GM20000 (cell line): Measurements from ENCODE around the gene RNF214.
"Not testable (repeated sequence)": the region's sequence is repeated elsewhere in the genome, so short reads cannot be mapped to it uniquely, and the experiment has no call there.

Experiments used
- DNase-seq: peaks from one replicate; pipeline ENCODE4 v3.0.0; 2012; ENCODE audit warnings: low spot score
- TF ChIP-seq, protein P1 (sequence below): IDR thresholded peaks from 2 replicates; pipeline ENCODE4 v1.5.1; 2012; ENCODE audit warnings: mild to moderate bottlenecking, control low read depth; ENCODE audit errors: extremely low read depth, missing control alignments

Gene RNF214

GRCh38 chr11:117316197-117316961 is 83.9 kb downstream of the RNF214 start, which contains the start of gene BACE1:
Gene BACE1, minus strand, starts transcription at chr11:117316256. Its CDS starts 461 bp downstream, at chr11:117315795.
- TF ChIP-seq, protein P1, sequence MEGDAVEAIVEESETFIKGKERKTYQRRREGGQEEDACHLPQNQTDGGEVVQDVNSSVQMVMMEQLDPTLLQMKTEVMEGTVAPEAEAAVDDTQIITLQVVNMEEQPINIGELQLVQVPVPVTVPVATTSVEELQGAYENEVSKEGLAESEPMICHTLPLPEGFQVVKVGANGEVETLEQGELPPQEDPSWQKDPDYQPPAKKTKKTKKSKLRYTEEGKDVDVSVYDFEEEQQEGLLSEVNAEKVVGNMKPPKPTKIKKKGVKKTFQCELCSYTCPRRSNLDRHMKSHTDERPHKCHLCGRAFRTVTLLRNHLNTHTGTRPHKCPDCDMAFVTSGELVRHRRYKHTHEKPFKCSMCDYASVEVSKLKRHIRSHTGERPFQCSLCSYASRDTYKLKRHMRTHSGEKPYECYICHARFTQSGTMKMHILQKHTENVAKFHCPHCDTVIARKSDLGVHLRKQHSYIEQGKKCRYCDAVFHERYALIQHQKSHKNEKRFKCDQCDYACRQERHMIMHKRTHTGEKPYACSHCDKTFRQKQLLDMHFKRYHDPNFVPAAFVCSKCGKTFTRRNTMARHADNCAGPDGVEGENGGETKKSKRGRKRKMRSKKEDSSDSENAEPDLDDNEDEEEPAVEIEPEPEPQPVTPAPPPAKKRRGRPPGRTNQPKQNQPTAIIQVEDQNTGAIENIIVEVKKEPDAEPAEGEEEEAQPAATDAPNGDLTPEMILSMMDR: no peak
- peak; percentile 54 for DNase-seq

DNA sequence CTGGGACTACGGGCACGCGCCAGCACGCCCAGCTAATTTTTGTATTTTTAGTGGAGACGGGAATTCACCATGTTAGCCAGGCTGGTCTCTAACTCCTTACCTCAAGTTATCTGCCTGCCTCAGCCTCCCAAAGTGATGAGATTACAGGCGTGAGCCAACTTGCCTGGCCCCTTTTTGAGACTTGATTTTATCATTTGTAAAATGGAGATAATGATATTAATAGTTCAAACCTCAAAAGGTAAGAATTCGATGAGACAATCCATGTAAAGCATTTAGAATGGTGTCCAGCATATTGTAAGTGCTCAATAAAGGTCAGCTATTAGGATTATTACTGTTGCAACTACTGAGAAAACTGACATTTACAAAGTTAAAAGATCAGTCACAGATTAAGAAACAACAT is 86.3 kb downstream of the RNF214 start:
- no peak for DNase-seq
- TF ChIP-seq, protein P1: no peak

- no peak for DNase-seq
- TF ChIP-seq, protein P1: no peak
These were observed 86.9 kb downstream of the RNF214 start for GRCh38 chr11:117319214-117319840.

- DNase-seq: not testable (repeated sequence)
These were observed 94.7 kb downstream of the RNF214 start for GRCh38 chr11:117327255-117327566.

GRCh38 chr11:117327567-117328374 is 95.3 kb downstream of the RNF214 start, which contains the start of gene CEP164:
Gene CEP164, plus strand, starts transcription at chr11:117327854. Its CDS starts 10,733 bp downstream, at chr11:117338587.
- DNase-seq: peak; percentile 97
- TF ChIP-seq, protein P1: no peak

- TF ChIP-seq, protein P1: no peak
- no peak for DNase-seq
These were observed 96.0 kb downstream of the RNF214 start for GRCh38 chr11:117328375-117329010.

DNA sequence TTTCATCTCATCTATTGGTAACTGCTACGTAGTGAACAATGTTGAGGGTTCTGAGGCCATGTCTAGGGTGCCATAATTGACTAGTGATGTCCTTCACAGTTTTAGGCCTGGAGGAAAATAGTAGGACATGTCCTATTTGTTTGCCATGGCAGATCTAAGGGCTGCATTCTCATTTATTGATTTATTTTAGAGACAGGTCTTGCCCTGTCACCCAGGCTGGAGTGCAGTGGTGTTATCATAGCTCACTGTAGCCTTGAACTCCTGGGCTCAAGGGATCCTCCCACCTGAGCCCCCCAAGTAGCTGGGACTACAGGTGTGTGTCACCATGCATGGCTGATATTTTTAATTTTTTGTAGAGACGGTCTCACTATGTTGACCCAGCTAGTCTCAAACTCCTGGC is 100.4 kb downstream of the RNF214 start:
- no peak for DNase-seq
- TF ChIP-seq, protein P1: no peak
